GM10266 (cell line): ENCODE measurements around the gene DCBLD1.
A peak's percentile ranks its signal among the peaks of the same experiment; 100 is the strongest.

Source experiments
- DNase-seq: peaks from one replicate; pipeline ENCODE4 v3.0.0; 2012; ENCODE audit errors: extremely low spot score
- CTCF ChIP-seq: IDR thresholded peaks from 2 replicates; pipeline ENCODE4 v1.5.1; 2012; ENCODE audit warnings: mild to moderate bottlenecking, low read depth; ENCODE audit not compliant: control insufficient read depth, insufficient read depth; ENCODE audit errors: missing control alignments

The DCBLD1 gene

GRCh38 chr6:117542493-117542892 is 60.0 kb downstream of the DCBLD1 start:
- no peak for TF ChIP-seq CTCF
- DNase-seq: no peak

- no peak for TF ChIP-seq CTCF
- DNase-seq: no peak
These were observed 62.2 kb downstream of the DCBLD1 start for GRCh38 chr6:117544716-117545115.

GRCh38 chr6:117545161-117545595 is 62.7 kb downstream of the DCBLD1 start:
- no peak for TF ChIP-seq CTCF
- DNase-seq: no peak

GRCh38 chr6:117546674-117547073 is 64.2 kb downstream of the DCBLD1 start:
- no peak for DNase-seq

GRCh38 chr6:117547688-117548621 is 65.5 kb downstream of the DCBLD1 start:
- DNase-seq: peak; percentile 40
- peak; percentile 28 for TF ChIP-seq CTCF

More at GRCh38 chr6:117546674-117547073, 64.2 kb downstream of the DCBLD1 start:
- TF ChIP-seq CTCF: no peak

GRCh38 chr6:117548797-117549301 is 66.4 kb downstream of the DCBLD1 start:
- no peak for DNase-seq
- TF ChIP-seq CTCF: no peak

- no peak for TF ChIP-seq CTCF
- DNase-seq: no peak
These were observed 67.1 kb downstream of the DCBLD1 start for GRCh38 chr6:117549611-117550010.
